HepG2 (cell line): ENCODE results near the gene MXD3. TPM values are rescaled to one million over a fixed set of nuclear protein-coding genes. Genes with fewer than 3 reads are reported as not detected.

Experiments
- ATAC-seq: fragments of 200-7000 bp; cut with Tn5 transposase; 3 replicates; pipeline ENCODE4 v1.9.1; 2020; ENCODE audit warnings: mild to moderate bottlenecking, moderate library complexity
- BruUV-seq: library from RNA; stranded (reverse); fragments of 400-500 nt; replicated peaks from 2 replicates; lab custom pipeline; 2021; lab: Mats Ljungman, UMichigan
- CTCF ChIA-PET: fragments of 300-600 bp; formaldehyde crosslinking; extraction: SDS; loops from one replicate; lab custom pipeline; 2021; ENCODE audit warnings: low total read pairs, inconsistent platforms, low intra/inter-chr PET ratio; lab: Yijun Ruan, JAX
- POLR2A ChIA-PET: fragments of 350-600 bp; sonication (Branson Sonifier 250); formaldehyde crosslinking; loops from one replicate; lab custom pipeline; 2020; ENCODE audit warnings: antibody characterized with exemption, inconsistent platforms; lab: Yijun Ruan, JAX
- DNase-seq: peaks from one replicate; pipeline ENCODE4 v3.0.0-alpha.2; 2015; ENCODE audit warnings: low spot score
- FAIRE-seq: peaks from 3 replicates; lab custom pipeline; 2011; peaks lifted over from hg19 to GRCh38; lab: Jason Lieb, UNC
- H2AFZ ChIP-seq: one replicate; pipeline ENCODE4 v1.6.1; 2011; ENCODE audit warnings: low read length, inconsistent platforms
- H3K27ac ChIP-seq: fragments of 300-600 bp; 3 replicates; pipeline ENCODE4 v1.8.0; 2011; ENCODE audit warnings: mixed run types, mild to moderate bottlenecking, mixed read lengths, low read length, inconsistent platforms; ENCODE audit not compliant: insufficient read depth; ENCODE audit errors: extremely low read length
- H3K27me3 ChIP-seq, 2 experiments: fragments of 200-600 bp in 1 of 2; 2 replicates in 1 of 2; 3 replicates in 1 of 2; pipeline versions ENCODE4 v1.6.0 to v1.8.0; 2011; ENCODE audit warnings: low read length in 2 of 2, mild to moderate bottlenecking in 2 of 2, moderate library complexity in 2 of 2, inconsistent platforms in 1 of 2; ENCODE audit not compliant: insufficient read depth in 2 of 2, control insufficient read depth in 1 of 2
- H3K36me3 ChIP-seq, 2 experiments: fragments of 200-600 bp in 1 of 2; replicated peaks in 1 of 2; 2 replicates in 1 of 2; 3 replicates in 1 of 2; pipeline versions ENCODE4 v1.5.1 to v1.8.0; 2011; ENCODE audit warnings: low read length in 2 of 2, inconsistent platforms in 1 of 2; ENCODE audit not compliant: insufficient read depth in 2 of 2, control insufficient read depth in 1 of 2
- H3K4me1 ChIP-seq: 2 replicates; pipeline ENCODE4 v1.5.1; 2012; ENCODE audit warnings: low read length, inconsistent platforms; ENCODE audit not compliant: insufficient read depth
- H3K4me2 ChIP-seq: 2 replicates; pipeline ENCODE4 v1.6.0; 2011; ENCODE audit warnings: low read depth, low read length, inconsistent platforms
- H3K4me3 ChIP-seq, 3 experiments: fragments of 200-600 bp in 1 of 3; sonication (generic), shearing (Covaris generic) in 1 of 3; replicated peaks in 1 of 3; 2 replicates each; pipeline ENCODE4 v1.5.1; 2011 to 2016; ENCODE audit warnings: low read length in 3 of 3, inconsistent platforms in 2 of 3, low read depth in 2 of 3, mild to moderate bottlenecking in 2 of 3, control low read depth in 1 of 3, mixed read lengths in 1 of 3; ENCODE audit not compliant: insufficient read depth in 1 of 3
- H3K79me2 ChIP-seq: one replicate; pipeline ENCODE4 v1.6.1; 2011; ENCODE audit warnings: low read length, inconsistent platforms; ENCODE audit not compliant: insufficient read depth
- H3K9ac ChIP-seq: 2 replicates; pipeline ENCODE4 v1.6.0; 2011; ENCODE audit warnings: mild to moderate bottlenecking, low read depth, low read length, inconsistent platforms; ENCODE audit not compliant: insufficient read depth
- H3K9me3 ChIP-seq: 2 replicates; pipeline ENCODE4 v1.5.1; 2012; ENCODE audit warnings: mild to moderate bottlenecking, low read length
- H4K20me1 ChIP-seq: 2 replicates; pipeline ENCODE4 v1.6.0; 2011; ENCODE audit warnings: inconsistent platforms, mild to moderate bottlenecking, low read length, moderate library complexity; ENCODE audit not compliant: insufficient read depth
- DZIP1 ChIP-seq: sonication (generic); formaldehyde crosslinking; IDR thresholded peaks from 2 replicates; pipeline ENCODE4 v1.5.0; 2020; ENCODE audit warnings: mild to moderate bottlenecking, missing genetic modification reagents
- FOXM1 ChIP-seq: sonication (generic); formaldehyde crosslinking; IDR thresholded peaks from 2 replicates; pipeline ENCODE4 v1.5.0; 2020; ENCODE audit warnings: missing genetic modification reagents
- GPBP1L1 ChIP-seq: sonication (generic); formaldehyde crosslinking; IDR thresholded peaks from 2 replicates; pipeline ENCODE4 v1.5.0; 2020; ENCODE audit warnings: mild to moderate bottlenecking, missing genetic modification reagents
- MTA1 ChIP-seq: sonication (generic); formaldehyde crosslinking; IDR thresholded peaks from 2 replicates; pipeline ENCODE4 v1.4.0; 2020; ENCODE audit warnings: missing genetic modification reagents, mild to moderate bottlenecking, borderline replicate concordance
- ZMYM2 ChIP-seq: sonication (generic); formaldehyde crosslinking; IDR thresholded peaks from 2 replicates; pipeline ENCODE4 v1.8.0; 2022; ENCODE audit warnings: mild to moderate bottlenecking, missing genetic modification reagents
- ZNF597 ChIP-seq: sonication (generic); formaldehyde crosslinking; IDR thresholded peaks from 2 replicates; pipeline ENCODE4 v1.5.0; 2020; ENCODE audit warnings: missing genetic modification reagents
- WGBS: methylation state at CpG from one replicate; pipeline ENCODE4 v1.1.6; 2017; ENCODE audit warnings: low lambda C conversion rate; 5-methylcytosine and 5-hydroxymethylcytosine counted together
- in situ Hi-C: cut with HindIII; loops from 2 replicates; pipeline ENCODE4 v1.10.0; 2017; ENCODE audit warnings: low pct_unique_long_range_greater_than_20kb; ENCODE audit not compliant: extremely low pct_ligation_motif_present
- intact Hi-C: fragments of 100-400 bp; cut with micrococcal nuclease; formaldehyde crosslinking; loops from one replicate; pipeline ENCODE4 v1.10.0; 2022; ENCODE audit not compliant: unreplicated experiment
- polyA plus RNA-seq, 8 experiments: library from polyadenylated mRNA; depleted of rRNA in 3 of 8; stranded (reverse) in 7 of 8; unstranded in 1 of 8; fragments of >200 nt; fragmentation: Illumina TruSeq in 4 of 8; extraction: Trizol in 4 of 8; gene quantifications; 2 replicates each; pipeline versions ENCODE4 v1.2.1 to v1.2.3, GENCODE V29; 2011 to 2016; ENCODE audit warnings: low read depth in 4 of 8, missing spikeins in 1 of 8, mixed read lengths in 1 of 8; ENCODE audit not compliant: insufficient read depth in 1 of 8
- total RNA-seq, 5 experiments: library from RNA; depleted of rRNA; stranded (reverse); fragments of >200 nt; fragmentation: Illumina TruSeq; extraction: Trizol; gene quantifications; 2 replicates each; pipeline ENCODE4 v1.2.3, GENCODE V29; 2016; ENCODE audit warnings: low read depth in 1 of 5

The MXD3 gene
- total and polyA plus RNA-seq, 2 of the 13 experiments (the other 11 are each of a cell fraction or from before 2014, with no cell fraction given): 10.5 to 12.8 TPM

DNA sequence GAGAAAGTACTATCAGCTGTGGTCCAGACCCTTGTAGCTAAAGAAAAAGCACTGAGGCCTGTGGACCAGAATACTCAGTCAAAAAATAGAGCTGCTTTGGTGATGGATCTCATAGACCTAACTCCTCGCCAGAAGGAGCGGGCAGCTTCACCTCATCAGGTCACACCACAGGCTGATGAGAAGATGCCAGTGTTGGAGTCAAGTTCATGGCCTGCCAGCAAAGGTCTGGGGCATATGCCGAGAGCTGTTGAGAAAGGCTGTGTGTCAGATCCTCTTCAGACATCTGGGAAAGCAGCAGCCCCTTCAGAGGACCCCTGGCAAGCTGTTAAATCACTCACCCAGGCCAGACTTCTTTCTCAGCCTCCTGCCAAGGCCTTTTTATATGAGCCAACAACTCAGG is 17.1 kb downstream of the MXD3 start (continued):
- TF ChIP-seq GPBP1L1 (CRISPR knock-in tag) (no peak), FOXM1 (CRISPR knock-in tag) (no peak)

DNA sequence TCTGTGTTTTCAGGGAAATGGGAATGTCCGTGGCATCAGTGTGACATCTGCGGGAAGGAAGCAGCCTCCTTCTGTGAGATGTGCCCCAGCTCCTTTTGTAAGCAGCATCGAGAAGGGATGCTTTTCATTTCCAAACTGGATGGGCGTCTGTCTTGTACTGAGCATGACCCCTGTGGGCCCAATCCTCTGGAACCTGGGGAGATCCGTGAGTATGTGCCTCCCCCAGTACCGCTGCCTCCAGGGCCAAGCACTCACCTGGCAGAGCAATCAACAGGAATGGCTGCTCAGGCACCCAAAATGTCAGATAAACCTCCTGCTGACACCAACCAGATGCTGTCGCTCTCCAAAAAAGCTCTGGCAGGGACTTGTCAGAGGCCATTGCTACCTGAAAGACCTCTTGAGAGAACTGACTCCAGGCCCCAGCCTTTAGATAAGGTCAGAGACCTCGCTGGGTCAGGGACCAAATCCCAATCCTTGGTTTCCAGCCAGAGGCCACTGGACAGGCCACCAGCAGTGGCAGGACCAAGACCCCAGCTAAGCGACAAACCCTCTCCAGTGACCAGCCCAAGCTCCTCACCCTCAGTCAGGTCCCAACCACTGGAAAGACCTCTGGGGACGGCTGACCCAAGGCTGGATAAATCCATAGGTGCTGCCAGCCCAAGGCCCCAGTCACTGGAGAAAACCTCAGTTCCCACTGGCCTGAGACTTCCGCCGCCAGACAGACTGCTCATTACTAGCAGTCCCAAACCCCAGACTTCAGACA is 17.7 kb downstream of the MXD3 start:
- H3K36me3 ChIP-seq: no peaks in the 10 kb centered on the region
- in situ Hi-C loops (no loop called here), intact Hi-C loops (no loop called here)
- H2AFZ ChIP-seq: no peak overlapping the region
- H3K27ac ChIP-seq: no peak overlapping the region
- CTCF ChIA-PET: no interaction called here
- FAIRE-seq (no peak), DNase-seq (no peak), ATAC-seq (no peak; the same call in 1 of the 3 replicates)
- BruUV-seq: no TSS peak
- no peaks in the 10 kb centered on the region for H3K9me3 ChIP-seq
- 65% methylated on average over 4 of the region's 12 CpGs for WGBS
- H3K4me2 ChIP-seq: no peak overlapping the region
- POLR2A ChIA-PET: no interaction called here
- TF ChIP-seq DZIP1 (no peak), ZNF597 (CRISPR knock-in tag) (no peak), MTA1 (CRISPR knock-in tag) (no peak), ZMYM2 (CRISPR knock-in tag) (no peak)
- H3K4me1 ChIP-seq: peaks cover 6% of the 10 kb centered on the region; the same call in 1 of the 2 replicates
- H3K27me3 ChIP-seq: peaks cover 1 to 10% of the 10 kb centered on the region in 2 experiments; a peak in 2 of 5 replicates
- H4K20me1 ChIP-seq: no peaks in the 10 kb centered on the region
- H3K79me2 ChIP-seq: no peaks in the 10 kb centered on the region
- no peak overlapping the region for H3K9ac ChIP-seq
- H3K4me3 ChIP-seq: no peak overlapping the region
